Measurements from ENCODE around the gene KIF24.
A peak's percentile ranks its signal among the peaks of the same experiment; 100 is the strongest.

The KIF24 gene, protein sequence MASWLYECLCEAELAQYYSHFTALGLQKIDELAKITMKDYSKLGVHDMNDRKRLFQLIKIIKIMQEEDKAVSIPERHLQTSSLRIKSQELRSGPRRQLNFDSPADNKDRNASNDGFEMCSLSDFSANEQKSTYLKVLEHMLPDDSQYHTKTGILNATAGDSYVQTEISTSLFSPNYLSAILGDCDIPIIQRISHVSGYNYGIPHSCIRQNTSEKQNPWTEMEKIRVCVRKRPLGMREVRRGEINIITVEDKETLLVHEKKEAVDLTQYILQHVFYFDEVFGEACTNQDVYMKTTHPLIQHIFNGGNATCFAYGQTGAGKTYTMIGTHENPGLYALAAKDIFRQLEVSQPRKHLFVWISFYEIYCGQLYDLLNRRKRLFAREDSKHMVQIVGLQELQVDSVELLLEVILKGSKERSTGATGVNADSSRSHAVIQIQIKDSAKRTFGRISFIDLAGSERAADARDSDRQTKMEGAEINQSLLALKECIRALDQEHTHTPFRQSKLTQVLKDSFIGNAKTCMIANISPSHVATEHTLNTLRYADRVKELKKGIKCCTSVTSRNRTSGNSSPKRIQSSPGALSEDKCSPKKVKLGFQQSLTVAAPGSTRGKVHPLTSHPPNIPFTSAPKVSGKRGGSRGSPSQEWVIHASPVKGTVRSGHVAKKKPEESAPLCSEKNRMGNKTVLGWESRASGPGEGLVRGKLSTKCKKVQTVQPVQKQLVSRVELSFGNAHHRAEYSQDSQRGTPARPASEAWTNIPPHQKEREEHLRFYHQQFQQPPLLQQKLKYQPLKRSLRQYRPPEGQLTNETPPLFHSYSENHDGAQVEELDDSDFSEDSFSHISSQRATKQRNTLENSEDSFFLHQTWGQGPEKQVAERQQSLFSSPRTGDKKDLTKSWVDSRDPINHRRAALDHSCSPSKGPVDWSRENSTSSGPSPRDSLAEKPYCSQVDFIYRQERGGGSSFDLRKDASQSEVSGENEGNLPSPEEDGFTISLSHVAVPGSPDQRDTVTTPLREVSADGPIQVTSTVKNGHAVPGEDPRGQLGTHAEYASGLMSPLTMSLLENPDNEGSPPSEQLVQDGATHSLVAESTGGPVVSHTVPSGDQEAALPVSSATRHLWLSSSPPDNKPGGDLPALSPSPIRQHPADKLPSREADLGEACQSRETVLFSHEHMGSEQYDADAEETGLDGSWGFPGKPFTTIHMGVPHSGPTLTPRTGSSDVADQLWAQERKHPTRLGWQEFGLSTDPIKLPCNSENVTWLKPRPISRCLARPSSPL (N-terminal part only)

DNA sequence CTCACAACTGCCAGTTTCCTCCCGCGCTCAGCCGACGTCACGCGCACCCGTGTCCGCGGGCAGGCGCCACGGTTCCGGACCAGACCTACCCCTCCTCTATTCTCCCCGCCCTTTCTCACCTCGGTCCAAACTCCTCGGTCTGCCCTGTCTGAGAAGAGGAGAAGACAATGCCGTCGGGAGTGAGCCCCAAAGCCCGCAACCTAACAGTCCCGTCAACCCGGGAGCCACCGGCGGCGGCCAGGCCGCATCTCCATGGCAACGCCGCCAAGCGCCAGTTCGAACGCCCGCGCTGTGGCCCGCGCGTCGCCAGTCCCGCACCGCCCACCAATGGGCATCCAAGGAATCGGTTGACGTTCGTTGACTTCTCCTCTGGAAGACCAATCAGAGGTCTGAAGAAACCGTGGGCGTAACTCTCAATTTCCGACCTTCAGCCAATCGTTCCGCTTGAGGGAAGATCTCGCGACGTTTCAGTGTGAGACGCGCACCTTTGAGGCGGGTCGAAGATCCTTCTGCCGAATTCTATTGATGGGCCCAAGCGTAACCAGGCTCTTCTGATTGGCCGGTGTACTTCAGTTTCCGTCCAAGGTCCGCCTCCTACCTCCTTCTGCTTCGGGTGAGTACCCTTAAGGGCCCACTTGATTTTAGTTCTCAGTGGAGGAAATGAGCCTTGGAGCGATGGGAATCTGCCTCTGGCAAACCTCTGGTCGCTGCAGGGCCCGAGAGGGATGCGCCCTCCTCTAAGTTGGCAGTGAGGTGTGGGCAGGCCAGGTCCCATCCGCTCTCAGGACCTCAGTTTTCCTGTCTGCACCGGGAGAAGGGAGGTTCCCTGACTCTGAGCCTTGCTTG is at the start of gene KIF24, which contains the start of gene NUDT2:
TSS of gene KIF24 (minus strand) at position 282 of the 846 bp plus-strand sequence. CDS start 17,922 bp downstream, outside the sequence.
TSS of gene NUDT2 (plus strand) at position 583 of the 846 bp plus-strand sequence. CDS start 9,471 bp downstream, outside the sequence.
- CTCF ChIA-PET = interaction anchor here (1.3 kb wide), 1 partner anchor 50 kb away, joined by 5 read pairs; no protein-coding TSS in a partner anchor
- H3K27me3 Mint-ChIP-seq = no peaks in the 10 kb centered on the region
- H3K36me3 Mint-ChIP-seq = peaks cover 3% of the 10 kb centered on the region
- H3K4me1 Mint-ChIP-seq = peaks cover 43% of the 10 kb centered on the region
- peak within 1 kb of the TSS; percentile 97 for H3K27ac Mint-ChIP-seq
- DNase-seq = peak; percentile 98
- no peaks in the 10 kb centered on the region for H3K9me3 Mint-ChIP-seq
- peak within 1 kb of the TSS; percentile 97 for H3K4me3 Mint-ChIP-seq

DNA sequence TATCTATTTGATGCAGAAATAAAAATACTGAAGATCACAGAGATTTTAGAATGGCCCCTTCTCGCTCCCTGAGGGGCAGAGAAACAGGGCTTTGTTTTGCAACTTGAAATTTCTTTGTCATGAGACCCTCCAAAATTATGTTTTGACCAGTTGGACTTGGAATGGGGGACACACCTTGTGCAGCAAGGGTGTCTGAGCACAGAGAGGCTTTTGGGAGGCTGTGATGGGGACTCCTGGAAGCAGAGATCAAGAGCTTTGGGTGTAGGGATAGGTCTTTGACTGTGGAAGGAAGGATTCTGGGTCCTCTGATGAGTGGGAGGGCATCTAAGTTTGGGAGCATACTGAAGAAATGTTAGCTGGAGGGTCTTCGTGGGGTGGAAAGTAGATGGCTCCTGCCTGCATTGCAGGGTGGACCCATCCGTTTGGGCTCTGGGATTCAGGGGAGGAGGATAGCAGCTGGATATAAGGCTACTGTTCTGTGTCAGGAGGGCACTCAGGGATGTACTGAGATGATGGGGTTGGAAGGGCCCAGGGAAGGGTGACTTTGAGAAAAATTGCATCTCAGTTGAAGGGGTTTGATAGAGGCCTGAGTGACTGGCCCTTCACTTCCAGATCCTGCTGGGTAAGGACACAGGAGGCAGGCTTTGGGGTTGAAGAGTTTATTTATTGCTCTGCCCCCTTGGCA is 49.5 kb upstream of the KIF24 start:
- Mint-ChIP-seq H3K4me3 (peak overlapping the region; percentile 29), H3K4me1 (peaks cover 48% of the 10 kb centered on the region)
- CTCF ChIA-PET = interaction anchor here (0.7 to 9.3 kb wide), 13 partner anchors 7 to 454 kb away, joined by 3 to 119 read pairs (median 4); partner anchors contain the start of genes DNAI1 and FAM219A

DNA sequence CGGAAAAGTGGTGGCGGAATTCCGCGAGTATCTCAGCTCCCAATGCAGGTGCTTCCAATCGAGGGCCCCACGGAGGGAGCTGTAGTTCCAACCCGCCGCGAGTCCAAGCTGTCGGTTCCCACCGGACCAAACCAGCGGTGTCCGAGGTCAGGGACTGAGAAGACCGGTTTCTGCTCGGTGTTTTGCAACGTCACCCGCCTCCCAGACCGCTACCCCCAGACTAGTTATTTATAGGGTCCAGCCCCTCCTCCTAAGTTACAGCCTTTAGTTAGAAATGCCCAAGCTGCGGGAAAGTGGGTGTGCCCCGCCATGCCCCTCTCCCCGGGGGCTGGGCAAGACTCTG is 48.3 kb upstream of the KIF24 start:
- CTCF ChIA-PET = interaction anchor here (0.6 to 9.3 kb wide), 7 partner anchors 9 to 214 kb away, joined by 3 to 119 read pairs (median 3); no protein-coding TSS in a partner anchor
- Mint-ChIP-seq H3K4me1 (peaks cover 48% of the 10 kb centered on the region), H3K4me3 (peak overlapping the region; percentile 90), H3K27ac (no peak overlapping the region), H3K9me3 (no peaks in the 10 kb centered on the region), H3K27me3 (peaks cover 33% of the 10 kb centered on the region), H3K36me3 (peaks cover 8% of the 10 kb centered on the region)
- peak; percentile 35 for DNase-seq

More for the DNA sequence above, 49.5 kb upstream of the KIF24 start:
- Mint-ChIP-seq H3K27ac (no peak overlapping the region), H3K36me3 (peaks cover 1% of the 10 kb centered on the region), H3K27me3 (peaks cover 42% of the 10 kb centered on the region), H3K9me3 (no peaks in the 10 kb centered on the region)
- no peak for DNase-seq

DNA sequence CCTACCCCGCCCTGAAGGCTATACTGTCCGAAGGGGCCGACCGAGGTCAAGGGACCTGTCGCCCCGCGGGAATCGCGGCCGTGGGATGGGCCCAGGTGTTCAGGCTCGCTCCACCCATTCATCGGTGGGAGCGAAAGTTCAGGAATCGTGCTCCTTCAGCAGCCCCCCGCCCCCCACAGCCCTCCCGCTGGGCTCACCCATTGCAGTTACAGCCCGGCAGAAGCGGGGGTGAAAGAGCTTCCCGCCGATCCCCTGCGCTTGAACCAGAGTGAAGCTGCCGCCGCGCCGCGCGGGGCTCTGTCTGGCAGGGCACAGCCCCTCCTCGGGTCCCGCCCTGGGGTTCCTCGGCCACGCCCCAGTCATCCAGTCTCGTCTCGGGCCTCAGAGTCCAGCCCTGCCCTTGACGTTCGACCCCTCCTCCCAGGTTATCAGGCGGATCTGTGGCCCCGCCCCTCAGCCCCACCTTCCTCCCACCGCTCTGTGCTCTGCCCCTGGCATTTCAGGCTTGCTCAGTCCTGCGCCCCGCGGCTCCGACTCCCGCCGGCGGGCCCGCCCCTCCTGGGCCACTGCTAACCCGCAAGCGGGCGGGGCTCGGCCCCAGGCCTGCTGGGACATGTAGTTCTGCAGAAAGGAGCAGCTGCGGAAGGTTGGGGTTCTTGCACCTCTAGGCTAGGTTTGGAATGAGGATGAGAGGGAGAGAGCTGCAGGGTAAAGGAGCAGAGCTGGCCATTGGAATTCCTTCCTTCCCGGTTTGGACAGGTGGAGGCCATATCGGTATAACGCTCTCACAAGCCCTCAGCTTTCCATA is 47.7 kb upstream of the KIF24 start, which contains the start of gene MYORG:
TSS of gene MYORG (minus strand) at position 303 of the 808 bp plus-strand sequence. CDS start 3,955 bp downstream, outside the sequence.
- Mint-ChIP-seq H3K27ac (peak within 1 kb of the TSS; percentile 82), H3K36me3 (peaks cover 11% of the 10 kb centered on the region), H3K27me3 (peaks cover 29% of the 10 kb centered on the region), H3K4me1 (peaks cover 48% of the 10 kb centered on the region), H3K9me3 (no peaks in the 10 kb centered on the region), H3K4me3 (peak within 1 kb of the TSS; percentile 90)
- CTCF ChIA-PET = interaction anchor here (0.7 to 9.3 kb wide), 7 partner anchors 34 to 215 kb away, joined by 3 to 119 read pairs (median 3); no protein-coding TSS in a partner anchor
- DNase-seq = peak; percentile 99

DNA sequence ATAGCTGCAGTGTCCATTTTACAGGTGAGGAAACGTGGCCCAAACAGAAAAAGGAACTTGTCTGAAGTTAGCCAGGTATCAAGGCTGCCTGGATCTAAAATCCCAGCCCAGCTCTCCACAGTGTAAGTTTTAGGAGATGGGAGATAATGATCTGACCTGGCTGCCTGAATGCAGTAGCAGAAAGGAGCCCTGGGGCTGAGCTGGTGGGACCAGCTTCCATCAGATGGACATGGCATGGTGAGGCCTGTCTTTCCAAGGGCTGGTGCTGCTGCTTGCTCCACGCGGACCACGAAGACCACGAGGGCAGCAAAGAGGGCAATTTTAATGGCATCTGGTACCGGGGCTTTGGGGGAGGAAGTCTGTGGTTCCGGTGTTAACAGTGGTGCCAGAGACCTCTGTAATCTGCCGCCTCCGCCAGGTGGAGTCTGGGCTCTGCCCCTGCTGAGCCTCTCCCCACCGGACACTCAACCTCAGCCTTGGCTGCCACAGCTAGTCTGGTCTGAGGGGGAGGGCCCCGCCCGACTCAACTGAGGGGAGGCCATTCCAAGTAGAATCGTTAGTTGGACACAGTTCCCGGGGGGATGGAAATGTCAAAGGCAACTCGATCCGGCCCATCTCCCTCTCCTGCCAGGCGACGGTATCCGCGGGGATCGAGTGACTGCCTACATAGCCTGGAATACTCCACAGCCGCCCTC is 47.0 kb upstream of the KIF24 start:
- Mint-ChIP-seq H3K27me3 (peaks cover 23% of the 10 kb centered on the region), H3K27ac (peak overlapping the region; percentile 82), H3K4me1 (peaks cover 42% of the 10 kb centered on the region), H3K4me3 (peak overlapping the region; percentile 90), H3K36me3 (peaks cover 17% of the 10 kb centered on the region), H3K9me3 (no peaks in the 10 kb centered on the region)
- CTCF ChIA-PET = interaction anchor here (0.7 to 9.3 kb wide), 6 partner anchors 14 to 123 kb away, joined by 3 to 119 read pairs (median 4); no protein-coding TSS in a partner anchor
- peak; percentile 70 for DNase-seq

DNA sequence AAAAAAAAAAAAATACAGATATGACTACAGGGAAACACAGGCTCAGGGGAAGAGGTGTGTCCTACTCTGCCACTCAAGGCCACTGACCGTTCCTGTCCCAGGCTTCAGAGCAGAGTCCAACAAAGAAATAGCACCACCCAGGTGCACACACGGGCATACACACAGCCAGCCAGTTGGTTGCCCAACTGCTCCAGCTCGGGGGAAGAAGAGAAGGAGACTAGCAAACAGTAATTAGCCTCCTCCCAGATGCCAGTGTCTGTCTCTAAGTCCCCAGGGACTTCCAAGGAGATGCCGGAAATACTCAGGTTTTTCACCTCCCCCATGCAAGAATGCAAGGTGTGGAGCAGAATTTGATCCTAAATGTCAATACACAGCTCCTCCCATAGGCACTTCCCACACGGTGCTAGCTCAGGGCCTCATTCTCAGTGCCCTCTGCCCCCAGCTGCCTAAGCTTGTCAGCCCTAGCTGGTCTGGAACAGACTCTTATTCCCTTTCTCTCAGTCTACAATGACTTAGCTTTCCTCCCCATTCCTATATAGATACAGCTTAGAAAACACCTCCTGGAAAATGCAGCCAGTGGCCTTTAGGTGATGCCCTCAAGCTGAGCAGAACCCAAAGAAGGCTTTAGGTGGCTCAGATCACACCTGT is 46.0 kb upstream of the KIF24 start:
- DNase-seq = no peak
- Mint-ChIP-seq H3K9me3 (no peaks in the 10 kb centered on the region), H3K36me3 (peaks cover 23% of the 10 kb centered on the region), H3K27me3 (peaks cover 20% of the 10 kb centered on the region), H3K4me3 (peak overlapping the region; percentile 90), H3K27ac (no peak overlapping the region), H3K4me1 (peaks cover 32% of the 10 kb centered on the region)
- CTCF ChIA-PET = interaction anchor here (1.2 to 9.3 kb wide), 4 partner anchors 13 to 122 kb away, joined by 3 to 119 read pairs (median 4); no protein-coding TSS in a partner anchor

DNA sequence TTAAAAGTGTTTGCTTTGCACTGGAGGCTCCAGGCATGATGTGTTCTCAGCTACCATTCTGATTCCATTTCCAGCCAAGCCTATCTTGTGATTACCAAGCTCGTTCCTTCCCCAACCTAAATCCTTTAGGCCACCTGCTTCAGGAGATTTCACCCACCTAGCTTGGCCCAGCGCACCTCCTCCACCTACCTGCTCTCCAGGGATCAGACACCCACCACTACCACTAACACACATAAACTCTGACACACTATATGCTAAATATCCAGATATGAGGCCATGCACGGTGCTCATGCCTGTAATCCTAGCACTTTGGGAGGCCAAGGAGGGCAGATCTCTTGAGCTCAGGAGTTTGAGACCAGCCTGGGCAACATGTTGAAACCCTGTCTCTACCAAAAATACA is 45.3 kb upstream of the KIF24 start:
- no peak overlapping the region for H3K27ac Mint-ChIP-seq
- H3K27me3 Mint-ChIP-seq = peaks cover 17% of the 10 kb centered on the region
- no peak for DNase-seq
- no peak overlapping the region for H3K4me3 Mint-ChIP-seq
- no peaks in the 10 kb centered on the region for H3K9me3 Mint-ChIP-seq
- CTCF ChIA-PET = interaction anchor here (1.6 to 9.3 kb wide), 4 partner anchors 10 to 121 kb away, joined by 4 to 119 read pairs (median 7); no protein-coding TSS in a partner anchor
- H3K36me3 Mint-ChIP-seq = peaks cover 27% of the 10 kb centered on the region
- peaks cover 25% of the 10 kb centered on the region for H3K4me1 Mint-ChIP-seq

DNA sequence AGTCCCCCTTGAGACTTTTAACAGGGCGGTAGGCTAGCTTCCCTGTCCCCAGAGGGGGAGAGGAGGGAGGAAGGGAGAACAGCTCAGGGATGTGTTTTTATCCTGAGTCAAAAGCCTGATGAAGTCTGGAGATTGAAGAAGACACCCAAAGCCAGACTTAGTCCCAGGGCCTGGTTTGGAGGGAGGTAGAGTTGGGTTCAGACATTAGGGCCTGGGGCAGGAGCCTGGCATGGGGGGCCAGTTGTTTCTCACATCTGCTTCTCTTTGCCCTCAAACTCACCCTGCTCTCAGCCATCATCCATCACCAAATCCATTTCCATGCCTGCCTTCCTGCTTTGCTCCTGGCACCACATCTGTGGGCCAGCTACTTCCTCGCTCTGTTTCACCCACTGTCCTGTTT is 44.7 kb upstream of the KIF24 start:
- no peak overlapping the region for H3K4me3 Mint-ChIP-seq
- H3K27ac Mint-ChIP-seq = no peak overlapping the region
- CTCF ChIA-PET = interaction anchor here (0.6 to 9.3 kb wide), 4 partner anchors 10 to 236 kb away, joined by 3 to 119 read pairs (median 7); no protein-coding TSS in a partner anchor
- H3K4me1 Mint-ChIP-seq = peaks cover 20% of the 10 kb centered on the region
- peaks cover 32% of the 10 kb centered on the region for H3K36me3 Mint-ChIP-seq
- no peak for DNase-seq
- peaks cover 14% of the 10 kb centered on the region for H3K27me3 Mint-ChIP-seq
- peaks cover 3% of the 10 kb centered on the region for H3K9me3 Mint-ChIP-seq

DNA sequence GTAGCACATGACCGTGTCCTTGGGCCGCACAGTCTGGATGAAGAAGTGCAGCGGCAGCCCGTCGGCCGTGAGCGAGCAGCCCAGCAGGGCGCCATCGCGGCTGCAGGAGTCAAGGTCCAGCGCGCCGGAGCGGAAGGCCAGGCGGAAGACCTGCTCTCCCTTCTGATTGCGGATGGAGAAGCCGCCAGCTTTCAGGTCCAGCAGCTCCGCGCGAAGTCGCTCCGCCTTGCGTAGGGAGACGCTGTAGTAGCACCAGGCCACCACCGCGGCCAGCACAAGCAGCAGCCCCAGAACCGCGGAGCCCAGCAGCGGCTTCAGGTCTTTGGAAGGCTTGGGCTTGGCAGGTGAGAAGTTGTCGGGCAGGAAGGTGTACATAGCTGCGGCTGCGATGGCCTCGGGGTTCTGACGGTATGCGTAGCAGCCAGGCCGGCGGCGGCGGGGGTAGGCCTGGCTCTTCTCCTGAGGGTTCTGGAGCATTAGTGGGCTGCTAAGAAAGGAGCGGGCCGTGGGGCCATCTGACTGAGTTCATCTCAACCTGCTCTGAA is 43.5 kb upstream of the KIF24 start:
- Mint-ChIP-seq H3K4me1 (peaks cover 15% of the 10 kb centered on the region), H3K36me3 (peaks cover 43% of the 10 kb centered on the region), H3K27ac (no peak overlapping the region), H3K27me3 (peaks cover 5% of the 10 kb centered on the region), H3K4me3 (no peak overlapping the region), H3K9me3 (peaks cover 5% of the 10 kb centered on the region)
- CTCF ChIA-PET = interaction anchor here (1.7 to 2.5 kb wide), 2 partner anchors 9 to 32 kb away, joined by 5 to 9 read pairs; no protein-coding TSS in a partner anchor
- no peak for DNase-seq

DNA sequence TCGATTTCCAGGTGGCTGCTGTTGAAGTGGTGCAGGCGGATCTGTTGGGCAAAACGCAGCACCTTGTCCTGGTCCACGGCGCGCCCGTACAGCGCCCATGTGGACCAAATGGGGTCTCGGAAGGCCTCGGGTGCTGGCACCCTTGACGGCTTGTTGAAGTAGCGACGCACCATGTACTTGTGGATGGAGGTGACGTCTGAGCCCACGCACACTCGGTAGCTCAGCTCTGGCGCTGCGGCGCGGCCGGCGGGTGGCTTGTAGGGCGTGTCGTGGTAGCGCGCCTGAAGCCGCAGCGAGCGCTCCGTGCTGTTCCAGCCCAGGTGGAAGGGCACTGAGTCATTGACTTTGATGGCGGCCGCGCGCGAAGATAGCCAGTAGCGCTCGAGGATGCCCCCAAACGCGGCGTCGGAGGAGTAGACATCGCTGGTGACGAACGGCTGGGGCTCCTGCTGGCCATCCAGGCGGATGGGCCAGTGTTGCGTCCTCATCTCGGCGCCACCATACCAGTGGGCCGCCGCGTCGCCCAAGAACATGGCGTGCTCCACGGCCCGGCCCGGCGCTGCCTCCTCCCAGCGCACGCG is 42.9 kb upstream of the KIF24 start:
- Mint-ChIP-seq H3K36me3 (peaks cover 48% of the 10 kb centered on the region), H3K4me3 (no peak overlapping the region), H3K9me3 (peaks cover 8% of the 10 kb centered on the region), H3K27me3 (peaks cover 1% of the 10 kb centered on the region), H3K4me1 (peaks cover 13% of the 10 kb centered on the region), H3K27ac (no peak overlapping the region)
- CTCF ChIA-PET = interaction anchor here (1.5 to 2.5 kb wide), 3 partner anchors 7 to 38 kb away, joined by 5 to 9 read pairs (median 7); no protein-coding TSS in a partner anchor
- DNase-seq = no peak
